ENCODE results near the gene BTBD7. TPM values are rescaled to one million over a fixed set of nuclear protein-coding genes. Genes with fewer than 3 reads are reported as not detected.

Gene BTBD7
- total RNA-seq, 1 donor from 2014 or later: 81.6 TPM

GRCh38 chr14:93200553-93200952, 132.3 kb downstream of the BTBD7 start:
- DNase-seq (ENCODE audit: low read depth): no peak

GRCh38 chr14:93199031-93199430, 133.8 kb downstream of the BTBD7 start:
- no peak for DNase-seq (ENCODE audit: low read depth)

GRCh38 chr14:93195316-93195999, 137.4 kb downstream of the BTBD7 start:
- DNase-seq (ENCODE audit: low read depth): no peak

Other genes with a start within 250 kb of the BTBD7 start
- 24.7 and 52.5 TPM in 2 replicates for gene ITPK1, start 217.1 kb downstream of the BTBD7 start, total RNA-seq
- gene MOAP1, start 148.1 kb downstream of the BTBD7 start, total RNA-seq: 51.2 and 69.6 TPM in 2 replicates
- 8.7 and 15.9 TPM in 2 replicates for gene LYSET, start 147.7 kb downstream of the BTBD7 start, total RNA-seq
- gene GON7, start 126.0 kb downstream of the BTBD7 start, total RNA-seq: 22.9 and 28.4 TPM in 2 replicates
- 14.8 and 26.5 TPM in 2 replicates for gene UBR7, start 125.8 kb downstream of the BTBD7 start, total RNA-seq
- gene COX8C, start 14.1 kb upstream of the BTBD7 start, total RNA-seq: 0.60 TPM in 1 of 2 replicates, not detected in the other
- gene UNC79, start 97.9 kb upstream of the BTBD7 start, total RNA-seq: under 0.01 and 0.50 TPM in 2 replicates

Measured in renal cortical epithelial cell (primary cell).